Stomach (tissue), 9 donors: ENCODE measurements around the gene TRIML1. TPM values are rescaled to one million over a fixed set of nuclear protein-coding genes. Genes with fewer than 3 reads are reported as not detected.

Source experiments
- DNase-seq, 2 donors: peaks; one replicate each; pipeline versions ENCODE4 v3.0.0 to v3.0.0-alpha.2; 2013 to 2019
- H3K27ac ChIP-seq, 5 donors: fragments of 200-600 bp in 4 of 5; sonication (generic) in 4 of 5; one replicate each; pipeline ENCODE4 v1.5.1; 2013 to 2019; ENCODE audit warnings: mild to moderate bottlenecking in 1 of 5, moderate library complexity in 1 of 5
- H3K27me3 ChIP-seq, 3 donors: fragments of 200-600 bp; sonication (generic); one replicate each; pipeline ENCODE4 v1.5.1; 2017 to 2019; ENCODE audit warnings: mixed run types in 1 of 3
- H3K36me3 ChIP-seq, 4 donors: fragments of 200-600 bp; sonication (generic); 1 replicate in 3 of 4; 2 replicates in 1 of 4; pipeline ENCODE4 v1.5.1; 2016 to 2019
- H3K4me1 ChIP-seq, 4 donors: fragments of 200-600 bp; sonication (generic); one replicate each; pipeline ENCODE4 v1.5.1; 2016 to 2019
- H3K4me3 ChIP-seq, 4 donors: fragments of 200-600 bp; sonication (generic) in 3 of 4; one replicate each; pipeline ENCODE4 v1.5.1; 2016 to 2019; ENCODE audit warnings: mild to moderate bottlenecking in 1 of 4
- H3K9me3 ChIP-seq, 4 donors: fragments of 200-600 bp; sonication (generic); one replicate each; pipeline ENCODE4 v1.5.1; 2016 to 2019
- CTCF ChIP-seq, 7 experiments: fragments of 450-650 bp in 4 of 7; fragments of 200-600 bp in 3 of 7; sonication (generic) in 3 of 7; IDR thresholded peaks; one replicate each; pipeline ENCODE4 v1.5.1; 2016 to 2019; ENCODE audit warnings: antibody characterized with exemption in 7 of 7, control low read depth in 2 of 7, mild to moderate bottlenecking in 1 of 7
- EP300 ChIP-seq: sonication (generic); formaldehyde crosslinking; IDR thresholded peaks from one replicate; pipeline ENCODE4 v1.6.1; 2017; ENCODE audit warnings: antibody characterized with exemption
- POLR2A ChIP-seq, 4 donors: fragments of 450-650 bp; IDR thresholded peaks; one replicate each; pipeline ENCODE4 v1.6.1; 2016; ENCODE audit warnings: antibody characterized with exemption in 4 of 4, control low read depth in 2 of 4, mild to moderate bottlenecking in 1 of 4, moderate library complexity in 1 of 4
- POLR2AphosphoS5 ChIP-seq, 3 donors: sonication (generic); formaldehyde crosslinking; IDR thresholded peaks; one replicate each; pipeline ENCODE4 v1.6.1; 2016; ENCODE audit warnings: antibody characterized with exemption in 3 of 3
- WGBS, 5 donors: extraction: QIAGEN DNeasy Blood & Tissue Kit in 3 of 5; methylation state at CpG; one replicate each; pipeline versions ENCODE4 v1.1.5 to v1.1.7; 2013 to 2018; 5-methylcytosine and 5-hydroxymethylcytosine counted together
- intact Hi-C: fragments of 100-400 bp; cut with DNase I; formaldehyde crosslinking; loops from one replicate; pipeline ENCODE4 v1.15.1; 2023; ENCODE audit warnings: low total_unique reads
- polyA plus RNA-seq, 3 donors: library from polyadenylated mRNA; stranded (reverse); fragments of 200-250 nt; gene quantifications; one replicate each; pipeline ENCODE4 v1.2.3, GENCODE V29; 2013
- total RNA-seq, 5 donors: library from RNA; depleted of rRNA; stranded (reverse); fragments of >200 nt; gene quantifications; one replicate each; pipeline versions ENCODE4 v1.1.0 to v1.2.3, GENCODE V29; 2014 to 2016
- donor health status: healthy with polysubstance abuse.
- donor health status: Bipolar disorder and iron deficiency.
- donor health status: healthy.

The TRIML1 gene
- total and polyA plus RNA-seq, 8 donors: not detected

GRCh38 chr4:188162698-188163097, 23.5 kb downstream of the TRIML1 start:
- DNase-seq: no peak
- 72 to 82% (median 75%) methylated on average over 6 of the region's 6 CpGs for WGBS, 5 donors

DNA sequence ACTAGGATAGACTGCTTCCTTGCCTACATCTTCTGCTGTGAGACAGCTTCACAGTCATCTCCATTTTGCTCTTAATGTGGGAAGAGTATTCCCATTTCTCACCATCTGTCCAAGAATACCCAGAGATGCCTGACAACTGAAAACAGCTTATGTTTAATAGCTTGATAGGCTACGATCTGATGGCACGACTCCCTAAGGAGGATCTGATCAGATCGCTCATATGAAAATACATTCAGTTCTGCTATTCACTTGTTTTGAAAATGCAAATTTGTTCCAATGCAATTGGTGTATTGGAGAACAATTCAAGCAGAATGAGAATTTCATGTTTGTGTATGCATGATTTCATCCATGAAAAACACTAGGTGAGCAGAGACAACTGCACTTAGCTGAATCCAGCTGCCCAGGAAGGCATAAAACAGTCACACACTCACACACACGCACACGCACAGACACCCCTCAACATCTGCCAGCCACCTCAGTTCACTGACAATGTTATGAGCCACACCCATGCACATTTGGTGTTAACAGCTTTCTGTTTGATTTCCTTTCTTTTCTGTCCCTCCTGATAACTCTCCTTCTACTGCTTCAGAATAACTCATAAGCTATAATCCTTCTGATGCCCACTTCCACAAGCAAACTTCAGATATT, 29.6 kb downstream of the TRIML1 start:
- Histone ChIP-seq H3K4me3 (no peak overlapping the region), H3K9me3 (peaks cover 0 to 9% (median 0%) of the 10 kb centered on the region in 4 donors), H3K27ac (no peak overlapping the region), H3K36me3 (no peaks in the 10 kb centered on the region), H3K4me1 (no peaks in the 10 kb centered on the region), H3K27me3 (no peaks in the 10 kb centered on the region)
- WGBS, 5 donors: 62 to 71% (median 70%) methylated on average over 5 of the region's 5 CpGs
- DNase-seq: peak in 1 of 2 donors; percentile 18
- intact Hi-C loops: no loop called here
- TF ChIP-seq POLR2A (IDR thresholded peaks at IDR 0.05): no peak
- TF ChIP-seq EP300: no peak
- no peak for TF ChIP-seq POLR2AphosphoS5 (IDR thresholded peaks at IDR 0.05)
- TF ChIP-seq CTCF (IDR thresholded peaks at IDR 0.05): no peak

More at GRCh38 chr4:188162698-188163097, 23.5 kb downstream of the TRIML1 start:
- no peak for TF ChIP-seq POLR2AphosphoS5 (IDR thresholded peaks at IDR 0.05)
- no peak for TF ChIP-seq EP300
- no peak for TF ChIP-seq CTCF (IDR thresholded peaks at IDR 0.05)
- no peak for TF ChIP-seq POLR2A (IDR thresholded peaks at IDR 0.05)
- Histone ChIP-seq H3K4me1 (no peaks in the 10 kb centered on the region), H3K27me3 (no peaks in the 10 kb centered on the region), H3K9me3 (peaks cover 0 to 14% (median 5%) of the 10 kb centered on the region in 4 donors), H3K36me3 (no peaks in the 10 kb centered on the region), H3K27ac (no peak overlapping the region), H3K4me3 (no peak overlapping the region)
- intact Hi-C loops: no loop called here

DNA sequence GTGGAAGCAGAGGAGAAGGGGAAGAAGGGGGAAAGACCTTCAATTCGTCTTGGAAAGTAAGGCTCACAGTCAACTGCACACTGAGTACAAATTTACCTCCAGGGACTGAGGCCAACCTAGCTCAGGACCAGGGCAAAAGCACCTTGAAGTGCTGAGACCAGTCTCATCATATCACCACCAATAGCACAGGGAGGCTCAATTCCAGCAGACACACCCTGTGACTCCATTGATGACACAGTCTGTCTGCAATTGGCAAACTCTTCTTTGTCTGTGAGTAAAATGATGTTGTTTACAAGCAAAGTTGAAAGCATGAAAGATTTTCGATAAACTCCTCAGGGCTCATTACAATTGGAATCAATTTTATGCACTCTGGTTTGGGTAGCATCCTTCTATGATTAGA, 32.3 kb downstream of the TRIML1 start:
- H3K4me1 ChIP-seq: no peaks in the 10 kb centered on the region
- no peak overlapping the region for H3K27ac ChIP-seq
- no peaks in the 10 kb centered on the region for H3K27me3 ChIP-seq
- intact Hi-C loops: no loop called here
- no peaks in the 10 kb centered on the region for H3K36me3 ChIP-seq
- WGBS, 5 donors: 64 to 72% (median 67%) methylated on average over 2 of the region's 2 CpGs
- no peak for TF ChIP-seq EP300
- no peak for TF ChIP-seq POLR2A (IDR thresholded peaks at IDR 0.05)
- H3K9me3 ChIP-seq: no peaks in the 10 kb centered on the region
- no peak overlapping the region for H3K4me3 ChIP-seq
- DNase-seq: no peak

- Histone ChIP-seq H3K36me3 (no peaks in the 10 kb centered on the region), H3K9me3 (peaks cover 0 to 15% (median 0%) of the 10 kb centered on the region in 4 donors), H3K4me1 (no peaks in the 10 kb centered on the region), H3K4me3 (no peak overlapping the region), H3K27ac (no peak overlapping the region), H3K27me3 (no peaks in the 10 kb centered on the region)
- intact Hi-C loops: no loop called here
- DNase-seq: no peak
- no peak for TF ChIP-seq POLR2A (IDR thresholded peaks at IDR 0.05)
- TF ChIP-seq CTCF (IDR thresholded peaks at IDR 0.05): no peak
- no peak for TF ChIP-seq EP300
- WGBS, 5 donors: 81 to 89% (median 87%) methylated on average over 6 of the region's 6 CpGs
Observed at GRCh38 chr4:188175288-188175687, 36.0 kb downstream of the TRIML1 start.

DNA sequence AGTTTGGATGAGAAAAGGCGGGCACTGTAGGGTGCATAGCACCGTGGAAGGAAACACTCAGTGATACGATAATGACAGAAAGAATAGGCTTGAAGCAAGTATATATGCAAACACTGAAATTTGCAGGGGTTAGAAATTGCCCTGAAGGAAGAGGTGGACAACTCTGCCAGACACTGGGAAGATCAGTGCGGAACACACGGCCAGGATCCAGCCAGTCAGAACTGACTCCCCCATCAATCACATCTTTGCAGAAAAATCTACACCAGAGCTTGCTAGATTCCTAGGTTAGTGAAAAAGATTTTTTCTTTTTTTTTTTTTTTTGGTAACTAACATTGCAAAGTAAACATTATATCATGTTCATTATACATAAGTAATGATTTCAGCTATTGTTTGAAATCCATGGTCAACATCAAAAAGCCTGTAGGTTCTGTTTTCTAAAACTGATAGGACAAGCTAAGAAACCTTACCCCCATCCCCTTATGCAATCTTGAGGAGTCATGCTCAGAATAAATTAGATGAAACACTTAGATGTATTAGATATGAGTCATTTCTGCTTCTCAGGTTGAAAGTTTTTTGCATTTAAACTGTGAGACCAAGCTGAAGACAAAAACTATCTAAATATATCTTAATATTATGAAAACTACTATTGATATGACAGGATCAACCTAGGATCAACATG, 38.9 kb downstream of the TRIML1 start:
- H3K4me3 ChIP-seq: no peak overlapping the region
- intact Hi-C loops: no loop called here
- no peaks in the 10 kb centered on the region for H3K4me1 ChIP-seq
- no peak overlapping the region for H3K27ac ChIP-seq
- peaks cover 0 to 18% (median 0%) of the 10 kb centered on the region in 4 donors for H3K9me3 ChIP-seq
- TF ChIP-seq CTCF (IDR thresholded peaks at IDR 0.05): no peak
- WGBS, 5 donors: 72 to 87% (median 83%) methylated on average over 5 of the region's 5 CpGs
- H3K36me3 ChIP-seq: no peaks in the 10 kb centered on the region
- no peak for DNase-seq
- H3K27me3 ChIP-seq: no peaks in the 10 kb centered on the region
